Neural cell (in vitro differentiated cells): ENCODE measurements around the gene ARFGAP3.

Source experiments
- EP300 ChIP-seq: fragments of 450-650 bp; conservative IDR thresholded peaks from 2 replicates; pipeline ENCODE4 v1.6.1; 2014; ENCODE audit warnings: antibody characterized with exemption, mild to moderate bottlenecking, moderate library complexity; ENCODE audit not compliant: poor library complexity, severe bottlenecking
- EZH2 ChIP-seq: fragments of 200-600, 300-800 bp; shearing (Covaris generic), sonication (generic); IDR thresholded peaks from 2 replicates; pipeline ENCODE4 v1.6.1; 2014; ENCODE audit warnings: antibody characterized with exemption, low read length, borderline replicate concordance, mild to moderate bottlenecking; ENCODE audit not compliant: insufficient read depth, poor library complexity, severe bottlenecking
- MXI1 ChIP-seq: fragments of 450-650 bp; conservative IDR thresholded peaks from 2 replicates; pipeline ENCODE4 v1.6.1; 2014; ENCODE audit warnings: antibody characterized with exemption, mild to moderate bottlenecking; ENCODE audit not compliant: poor library complexity, severe bottlenecking
- POLR2AphosphoS5 ChIP-seq: IDR thresholded peaks from 2 replicates; pipeline ENCODE4 v1.6.1; 2012
- RAD21 ChIP-seq: fragments of 450-650 bp; conservative IDR thresholded peaks from 2 replicates; pipeline ENCODE4 v1.6.1; 2014; ENCODE audit warnings: antibody characterized with exemption, mild to moderate bottlenecking, moderate library complexity
- SMC3 ChIP-seq: fragments of 450-650 bp; conservative IDR thresholded peaks from 2 replicates; pipeline ENCODE4 v1.6.1; 2014; ENCODE audit warnings: antibody characterized with exemption, mild to moderate bottlenecking, moderate library complexity; ENCODE audit not compliant: poor library complexity
- TAF1 ChIP-seq: IDR thresholded peaks from 2 replicates; pipeline ENCODE4 v1.6.1; 2012; ENCODE audit warnings: low read depth
- TF ChIP-seq, protein P1 (sequence below): fragments of 450-650 bp; IDR thresholded peaks from 2 replicates; pipeline ENCODE4 v1.5.1; 2014; ENCODE audit warnings: antibody characterized with exemption, mild to moderate bottlenecking, moderate library complexity; ENCODE audit not compliant: poor library complexity, severe bottlenecking
- TF ChIP-seq, protein P2 (sequence below): IDR thresholded peaks from 2 replicates; pipeline ENCODE4 v1.6.1; 2012; ENCODE audit warnings: borderline replicate concordance

DNA sequence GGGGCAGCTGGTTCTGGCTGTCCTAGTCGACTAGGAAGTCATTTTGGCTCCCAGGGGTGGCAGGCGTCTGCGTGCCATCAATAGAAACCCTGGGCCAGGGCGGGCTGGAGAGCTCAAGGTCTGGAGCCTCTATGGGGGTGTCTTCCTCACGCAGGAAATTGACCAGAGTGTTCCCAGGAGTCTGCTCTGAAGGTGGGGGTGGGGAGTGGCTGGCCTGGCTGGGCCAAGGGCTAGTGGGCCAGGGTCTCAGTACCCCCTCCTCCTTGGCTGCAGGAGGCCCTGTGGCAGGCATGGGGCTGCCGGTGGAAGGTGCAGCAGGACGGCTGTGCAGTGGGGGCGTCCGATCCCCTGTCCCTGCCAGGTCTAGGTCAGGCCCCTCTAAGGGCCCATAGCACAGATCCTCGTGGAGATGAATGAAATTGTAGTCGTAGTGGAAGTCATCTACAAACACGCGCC, 64.6 kb downstream of the ARFGAP3 start:
- TF ChIP-seq, protein P1, sequence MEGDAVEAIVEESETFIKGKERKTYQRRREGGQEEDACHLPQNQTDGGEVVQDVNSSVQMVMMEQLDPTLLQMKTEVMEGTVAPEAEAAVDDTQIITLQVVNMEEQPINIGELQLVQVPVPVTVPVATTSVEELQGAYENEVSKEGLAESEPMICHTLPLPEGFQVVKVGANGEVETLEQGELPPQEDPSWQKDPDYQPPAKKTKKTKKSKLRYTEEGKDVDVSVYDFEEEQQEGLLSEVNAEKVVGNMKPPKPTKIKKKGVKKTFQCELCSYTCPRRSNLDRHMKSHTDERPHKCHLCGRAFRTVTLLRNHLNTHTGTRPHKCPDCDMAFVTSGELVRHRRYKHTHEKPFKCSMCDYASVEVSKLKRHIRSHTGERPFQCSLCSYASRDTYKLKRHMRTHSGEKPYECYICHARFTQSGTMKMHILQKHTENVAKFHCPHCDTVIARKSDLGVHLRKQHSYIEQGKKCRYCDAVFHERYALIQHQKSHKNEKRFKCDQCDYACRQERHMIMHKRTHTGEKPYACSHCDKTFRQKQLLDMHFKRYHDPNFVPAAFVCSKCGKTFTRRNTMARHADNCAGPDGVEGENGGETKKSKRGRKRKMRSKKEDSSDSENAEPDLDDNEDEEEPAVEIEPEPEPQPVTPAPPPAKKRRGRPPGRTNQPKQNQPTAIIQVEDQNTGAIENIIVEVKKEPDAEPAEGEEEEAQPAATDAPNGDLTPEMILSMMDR, result no peak
- TF ChIP-seq SMC3, result no peak
- TF ChIP-seq POLR2AphosphoS5, result no peak
- TF ChIP-seq EP300, result no peak
- no peak for TF ChIP-seq TAF1
- TF ChIP-seq EZH2, result no peak
- TF ChIP-seq, protein P2, sequence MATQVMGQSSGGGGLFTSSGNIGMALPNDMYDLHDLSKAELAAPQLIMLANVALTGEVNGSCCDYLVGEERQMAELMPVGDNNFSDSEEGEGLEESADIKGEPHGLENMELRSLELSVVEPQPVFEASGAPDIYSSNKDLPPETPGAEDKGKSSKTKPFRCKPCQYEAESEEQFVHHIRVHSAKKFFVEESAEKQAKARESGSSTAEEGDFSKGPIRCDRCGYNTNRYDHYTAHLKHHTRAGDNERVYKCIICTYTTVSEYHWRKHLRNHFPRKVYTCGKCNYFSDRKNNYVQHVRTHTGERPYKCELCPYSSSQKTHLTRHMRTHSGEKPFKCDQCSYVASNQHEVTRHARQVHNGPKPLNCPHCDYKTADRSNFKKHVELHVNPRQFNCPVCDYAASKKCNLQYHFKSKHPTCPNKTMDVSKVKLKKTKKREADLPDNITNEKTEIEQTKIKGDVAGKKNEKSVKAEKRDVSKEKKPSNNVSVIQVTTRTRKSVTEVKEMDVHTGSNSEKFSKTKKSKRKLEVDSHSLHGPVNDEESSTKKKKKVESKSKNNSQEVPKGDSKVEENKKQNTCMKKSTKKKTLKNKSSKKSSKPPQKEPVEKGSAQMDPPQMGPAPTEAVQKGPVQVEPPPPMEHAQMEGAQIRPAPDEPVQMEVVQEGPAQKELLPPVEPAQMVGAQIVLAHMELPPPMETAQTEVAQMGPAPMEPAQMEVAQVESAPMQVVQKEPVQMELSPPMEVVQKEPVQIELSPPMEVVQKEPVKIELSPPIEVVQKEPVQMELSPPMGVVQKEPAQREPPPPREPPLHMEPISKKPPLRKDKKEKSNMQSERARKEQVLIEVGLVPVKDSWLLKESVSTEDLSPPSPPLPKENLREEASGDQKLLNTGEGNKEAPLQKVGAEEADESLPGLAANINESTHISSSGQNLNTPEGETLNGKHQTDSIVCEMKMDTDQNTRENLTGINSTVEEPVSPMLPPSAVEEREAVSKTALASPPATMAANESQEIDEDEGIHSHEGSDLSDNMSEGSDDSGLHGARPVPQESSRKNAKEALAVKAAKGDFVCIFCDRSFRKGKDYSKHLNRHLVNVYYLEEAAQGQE, result no peak
- no peak for TF ChIP-seq RAD21
- no peak for TF ChIP-seq MXI1
